Measurements from ENCODE around the gene ELOB. TPM values are rescaled to one million over a fixed set of nuclear protein-coding genes. Genes with fewer than 3 reads are reported as not detected.

ELOB gene
- total and polyA plus RNA-seq, 2 of the 13 experiments (the other 11 are each of a cell fraction or from before 2014, with no cell fraction given) = 208 to 225 TPM

DNA sequence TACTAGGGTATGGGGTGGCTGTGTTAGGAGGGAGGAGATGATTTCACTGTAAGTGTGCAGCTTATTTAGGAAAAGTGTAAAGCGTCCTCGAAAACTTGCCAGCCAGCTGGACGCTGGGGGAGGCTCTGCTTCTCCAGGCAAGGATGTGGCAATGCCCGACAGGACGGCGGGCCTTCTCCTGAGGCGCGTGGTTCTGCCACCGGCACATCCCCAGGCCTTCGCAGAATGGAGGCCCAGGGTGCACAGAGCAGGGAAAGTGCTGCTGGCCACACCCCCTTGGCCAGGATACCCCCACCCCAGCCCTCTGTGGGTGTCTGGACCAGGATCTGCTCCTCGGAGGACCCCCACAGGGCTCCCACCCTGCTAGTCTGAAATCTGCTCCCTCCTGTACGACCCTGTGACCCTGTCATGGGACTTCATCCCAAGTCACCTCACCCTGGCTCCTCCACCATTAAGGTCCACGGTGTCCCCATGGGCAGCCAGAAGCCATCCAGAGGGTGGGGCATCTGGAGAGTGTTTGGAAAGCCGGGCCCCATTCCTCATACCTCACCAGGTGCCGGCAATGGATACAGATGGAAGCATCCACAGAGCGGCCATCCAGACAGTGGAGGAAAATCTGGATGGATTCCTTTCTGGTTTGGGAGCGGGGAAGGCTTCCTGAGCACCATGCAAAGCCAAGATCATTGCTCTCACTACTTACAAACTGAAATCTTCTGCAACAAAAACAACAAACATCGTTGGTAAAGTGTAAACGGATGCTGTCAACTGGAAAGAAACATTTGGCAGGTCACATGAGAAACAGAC is 33.9 kb downstream of the ELOB start:
- H3K27ac ChIP-seq (ENCODE audit: extremely low read length, insufficient read depth, low read length) = no peak overlapping the region
- no peak overlapping the region for H3K9ac ChIP-seq (ENCODE audit: insufficient read depth, low read depth, low read length)
- 69% methylated on average over 14 of the region's 19 CpGs for WGBS (ENCODE audit: low lambda C conversion rate)
- no peak for ATAC-seq
- no peak for FAIRE-seq
- H2AFZ ChIP-seq (ENCODE audit: low read length) = no peak overlapping the region
- no peaks in the 10 kb centered on the region for H3K9me3 ChIP-seq (ENCODE audit: low read length)
- no peaks in the 10 kb centered on the region for H3K27me3 ChIP-seq (ENCODE audit: control insufficient read depth in 1 of 2, insufficient read depth in 2 of 2, low read length in 2 of 2)
- peaks cover 26% of the 10 kb centered on the region for H3K4me1 ChIP-seq (ENCODE audit: insufficient read depth, low read length)
- BruUV-seq (replicated peaks) = no TSS peak
- DNase-seq (ENCODE audit: low spot score) = no peak
- H3K4me3 ChIP-seq (replicated peaks in 1 of 3; ENCODE audit: insufficient read depth in 1 of 3, low read depth in 2 of 3, low read length in 3 of 3) = no peak overlapping the region
- no peaks in the 10 kb centered on the region for H3K79me2 ChIP-seq (ENCODE audit: insufficient read depth, low read length)
- H3K4me2 ChIP-seq (ENCODE audit: low read depth, low read length) = no peak overlapping the region
- intact Hi-C loops (cut with micrococcal nuclease; ENCODE audit: unreplicated experiment) (no loop called here), in situ Hi-C loops (cut with HindIII; ENCODE audit: extremely low pct_ligation_motif_present, low pct_unique_long_range_greater_than_20kb) (no loop called here)
- ChIA-PET CTCF (ENCODE audit: low intra/inter-chr PET ratio, low total read pairs) (no interaction called here), POLR2A (no interaction called here)
- H3K36me3 ChIP-seq (replicated peaks in 1 of 2; ENCODE audit: control insufficient read depth in 1 of 2, insufficient read depth in 2 of 2, low read length in 2 of 2) = no peaks in the 10 kb centered on the region
- H4K20me1 ChIP-seq (ENCODE audit: insufficient read depth, low read length) = no peaks in the 10 kb centered on the region
- TF ChIP-seq POGZ (CRISPR knock-in tag; IDR thresholded peaks at IDR 0.05) = no peak
- no peak for TF ChIP-seq AHR (CRISPR knock-in tag; IDR thresholded peaks at IDR 0.05)
- TF ChIP-seq ZNF12 (CRISPR knock-in tag; IDR thresholded peaks at IDR 0.05) = no peak
- no peak for TF ChIP-seq ZNF260 (CRISPR knock-in tag; IDR thresholded peaks at IDR 0.05; ENCODE audit: borderline replicate concordance, low read depth)
- no peak for TF ChIP-seq GLI4 (CRISPR knock-in tag; IDR thresholded peaks at IDR 0.05; ENCODE audit: borderline replicate concordance)
- no peak for TF ChIP-seq HMGXB3 (CRISPR knock-in tag; IDR thresholded peaks at IDR 0.05; ENCODE audit: borderline replicate concordance)
- TF ChIP-seq, protein P1, sequence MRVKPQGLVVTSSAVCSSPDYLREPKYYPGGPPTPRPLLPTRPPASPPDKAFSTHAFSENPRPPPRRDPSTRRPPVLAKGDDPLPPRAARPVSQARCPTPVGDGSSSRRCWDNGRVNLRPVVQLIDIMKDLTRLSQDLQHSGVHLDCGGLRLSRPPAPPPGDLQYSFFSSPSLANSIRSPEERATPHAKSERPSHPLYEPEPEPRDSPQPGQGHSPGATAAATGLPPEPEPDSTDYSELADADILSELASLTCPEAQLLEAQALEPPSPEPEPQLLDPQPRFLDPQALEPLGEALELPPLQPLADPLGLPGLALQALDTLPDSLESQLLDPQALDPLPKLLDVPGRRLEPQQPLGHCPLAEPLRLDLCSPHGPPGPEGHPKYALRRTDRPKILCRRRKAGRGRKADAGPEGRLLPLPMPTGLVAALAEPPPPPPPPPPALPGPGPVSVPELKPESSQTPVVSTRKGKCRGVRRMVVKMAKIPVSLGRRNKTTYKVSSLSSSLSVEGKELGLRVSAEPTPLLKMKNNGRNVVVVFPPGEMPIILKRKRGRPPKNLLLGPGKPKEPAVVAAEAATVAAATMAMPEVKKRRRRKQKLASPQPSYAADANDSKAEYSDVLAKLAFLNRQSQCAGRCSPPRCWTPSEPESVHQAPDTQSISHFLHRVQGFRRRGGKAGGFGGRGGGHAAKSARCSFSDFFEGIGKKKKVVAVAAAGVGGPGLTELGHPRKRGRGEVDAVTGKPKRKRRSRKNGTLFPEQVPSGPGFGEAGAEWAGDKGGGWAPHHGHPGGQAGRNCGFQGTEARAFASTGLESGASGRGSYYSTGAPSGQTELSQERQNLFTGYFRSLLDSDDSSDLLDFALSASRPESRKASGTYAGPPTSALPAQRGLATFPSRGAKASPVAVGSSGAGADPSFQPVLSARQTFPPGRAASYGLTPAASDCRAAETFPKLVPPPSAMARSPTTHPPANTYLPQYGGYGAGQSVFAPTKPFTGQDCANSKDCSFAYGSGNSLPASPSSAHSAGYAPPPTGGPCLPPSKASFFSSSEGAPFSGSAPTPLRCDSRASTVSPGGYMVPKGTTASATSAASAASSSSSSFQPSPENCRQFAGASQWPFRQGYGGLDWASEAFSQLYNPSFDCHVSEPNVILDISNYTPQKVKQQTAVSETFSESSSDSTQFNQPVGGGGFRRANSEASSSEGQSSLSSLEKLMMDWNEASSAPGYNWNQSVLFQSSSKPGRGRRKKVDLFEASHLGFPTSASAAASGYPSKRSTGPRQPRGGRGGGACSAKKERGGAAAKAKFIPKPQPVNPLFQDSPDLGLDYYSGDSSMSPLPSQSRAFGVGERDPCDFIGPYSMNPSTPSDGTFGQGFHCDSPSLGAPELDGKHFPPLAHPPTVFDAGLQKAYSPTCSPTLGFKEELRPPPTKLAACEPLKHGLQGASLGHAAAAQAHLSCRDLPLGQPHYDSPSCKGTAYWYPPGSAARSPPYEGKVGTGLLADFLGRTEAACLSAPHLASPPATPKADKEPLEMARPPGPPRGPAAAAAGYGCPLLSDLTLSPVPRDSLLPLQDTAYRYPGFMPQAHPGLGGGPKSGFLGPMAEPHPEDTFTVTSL (CRISPR knock-in tag; IDR thresholded peaks at IDR 0.05; ENCODE audit: borderline replicate concordance) = no peak
- no peak for TF ChIP-seq NCOA5 (CRISPR knock-in tag; IDR thresholded peaks at IDR 0.05)
- TF ChIP-seq, protein P2, sequence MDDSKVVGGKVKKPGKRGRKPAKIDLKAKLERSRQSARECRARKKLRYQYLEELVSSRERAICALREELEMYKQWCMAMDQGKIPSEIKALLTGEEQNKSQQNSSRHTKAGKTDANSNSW (CRISPR knock-in tag; IDR thresholded peaks at IDR 0.05; ENCODE audit: borderline replicate concordance) = no peak
- no peak for TF ChIP-seq ZNF562 (CRISPR knock-in tag; IDR thresholded peaks at IDR 0.05; ENCODE audit: borderline replicate concordance)
- no peak for TF ChIP-seq SCMH1 (CRISPR knock-in tag; IDR thresholded peaks at IDR 0.05; ENCODE audit: borderline replicate concordance)
- TF ChIP-seq ZNF839 (CRISPR knock-in tag; IDR thresholded peaks at IDR 0.05; ENCODE audit: borderline replicate concordance) = no peak
- TF ChIP-seq ZEB1 (IDR thresholded peaks at IDR 0.05; ENCODE audit: insufficient replicate concordance, low read depth) = no peak
- TF ChIP-seq KDM5B (CRISPR knock-in tag; IDR thresholded peaks at IDR 0.05; ENCODE audit: borderline replicate concordance) = no peak

All from HepG2 (cell line).